ENCODE measurements around the gene NPY2R. TPM values are rescaled to one million over a fixed set of nuclear protein-coding genes. Genes with fewer than 3 reads are reported as not detected.

The NPY2R gene
- polyA plus RNA-seq, 1 donor (not counting 4 experiments of a cell fraction or from before 2014, with no cell fraction given): not detected

GRCh38 chr4:155187989-155188388 is 20.4 kb upstream of the NPY2R start:
- H2AFZ ChIP-seq (ENCODE audit: control insufficient read depth, low read length): no peak overlapping the region
- H3K4me1 ChIP-seq (ENCODE audit: control insufficient read depth, extremely low read depth, insufficient read depth, low read length): no peaks in the 10 kb centered on the region
- no peak overlapping the region for H3K9ac ChIP-seq (ENCODE audit: control insufficient read depth, extremely low read depth, insufficient read depth, low read length)
- H3K4me3 ChIP-seq (ENCODE audit: control insufficient read depth in 2 of 3, extremely low read depth in 1 of 3, insufficient read depth in 2 of 3, low read depth in 1 of 3, low read length in 3 of 3): no peak overlapping the region
- TF ChIP-seq CTCF (optimal IDR thresholded peaks at IDR 0.05 in 1 of 3, IDR thresholded peaks at IDR 0.05 in 1 of 3, conservative IDR thresholded peaks at IDR 0.05 in 1 of 3; ENCODE audit: extremely low read depth in 1 of 3, insufficient read depth in 2 of 3, low read length in 3 of 3) (no peak), EZH2 (IDR thresholded peaks at IDR 0.05; ENCODE audit: low read length) (no peak)
- H4K20me1 ChIP-seq (ENCODE audit: control insufficient read depth, extremely low read depth, insufficient read depth, low read length): no peaks in the 10 kb centered on the region
- no peaks in the 10 kb centered on the region for H3K9me3 ChIP-seq (ENCODE audit: control insufficient read depth, low read depth, low read length)
- no peaks in the 10 kb centered on the region for H3K79me2 ChIP-seq (ENCODE audit: control insufficient read depth, insufficient read depth, low read length)
- dilution Hi-C loops (cut with MboI; ENCODE audit: extremely low pct_ligation_motif_present, low sequenced_read_pairs): no loop called here
- FAIRE-seq: no peak
- no peaks in the 10 kb centered on the region for H3K27me3 ChIP-seq (ENCODE audit: control insufficient read depth, extremely low read depth, insufficient read depth, low read length)
- H3K27ac ChIP-seq (ENCODE audit: control insufficient read depth, insufficient read depth, low read length): no peak overlapping the region
- no peaks in the 10 kb centered on the region for H3K9me1 ChIP-seq (ENCODE audit: control insufficient read depth, extremely low read depth, insufficient read depth, low read length)
- no peak overlapping the region for H3K4me2 ChIP-seq (ENCODE audit: control insufficient read depth, extremely low read depth, insufficient read depth, low read depth, low read length)
- no peaks in the 10 kb centered on the region for H3K36me3 ChIP-seq (ENCODE audit: control insufficient read depth in 2 of 2, extremely low read depth in 1 of 2, insufficient read depth in 2 of 2, low read length in 2 of 2)
- DNase-seq (ENCODE audit: low read depth, low spot score): no peak

- no peak overlapping the region for H3K9ac ChIP-seq (ENCODE audit: control insufficient read depth, extremely low read depth, insufficient read depth, low read length)
- no peak overlapping the region for H3K27ac ChIP-seq (ENCODE audit: control insufficient read depth, insufficient read depth, low read length)
- no peak overlapping the region for H3K4me3 ChIP-seq (ENCODE audit: control insufficient read depth in 2 of 3, extremely low read depth in 1 of 3, insufficient read depth in 2 of 3, low read depth in 1 of 3, low read length in 3 of 3)
- TF ChIP-seq EZH2 (IDR thresholded peaks at IDR 0.05; ENCODE audit: low read length): no peak
- TF ChIP-seq CTCF (optimal IDR thresholded peaks at IDR 0.05 in 1 of 3, IDR thresholded peaks at IDR 0.05 in 1 of 3, conservative IDR thresholded peaks at IDR 0.05 in 1 of 3; ENCODE audit: extremely low read depth in 1 of 3, insufficient read depth in 2 of 3, low read length in 3 of 3): no peak
- no peaks in the 10 kb centered on the region for H3K9me3 ChIP-seq (ENCODE audit: control insufficient read depth, low read depth, low read length)
- H3K9me1 ChIP-seq (ENCODE audit: control insufficient read depth, extremely low read depth, insufficient read depth, low read length): no peaks in the 10 kb centered on the region
- FAIRE-seq (no peak), DNase-seq (ENCODE audit: low read depth, low spot score) (no peak)
- H4K20me1 ChIP-seq (ENCODE audit: control insufficient read depth, extremely low read depth, insufficient read depth, low read length): no peaks in the 10 kb centered on the region
- H3K27me3 ChIP-seq (ENCODE audit: control insufficient read depth, extremely low read depth, insufficient read depth, low read length): no peaks in the 10 kb centered on the region
- dilution Hi-C loops (cut with MboI; ENCODE audit: extremely low pct_ligation_motif_present, low sequenced_read_pairs): no loop called here
- no peak overlapping the region for H2AFZ ChIP-seq (ENCODE audit: control insufficient read depth, low read length)
- H3K4me2 ChIP-seq (ENCODE audit: control insufficient read depth, extremely low read depth, insufficient read depth, low read depth, low read length): no peak overlapping the region
- no peaks in the 10 kb centered on the region for H3K4me1 ChIP-seq (ENCODE audit: control insufficient read depth, extremely low read depth, insufficient read depth, low read length)
- no peaks in the 10 kb centered on the region for H3K36me3 ChIP-seq (ENCODE audit: control insufficient read depth in 2 of 2, extremely low read depth in 1 of 2, insufficient read depth in 2 of 2, low read length in 2 of 2)
- H3K79me2 ChIP-seq (ENCODE audit: control insufficient read depth, insufficient read depth, low read length): no peaks in the 10 kb centered on the region
Observed at GRCh38 chr4:155190099-155190498, 18.3 kb upstream of the NPY2R start.
